IMR-90 (cell line): ENCODE measurements around the gene FMR1.

Experiments used
- BHLHE40 ChIP-seq: fragments of 150-350 bp; IDR thresholded peaks from 2 replicates; pipeline ENCODE4 v1.6.1; 2016; ENCODE audit warnings: mild to moderate bottlenecking, low read depth, low read length
- MAFK ChIP-seq: IDR thresholded peaks from 2 replicates; pipeline ENCODE4 v1.6.1; 2012; ENCODE audit warnings: low read depth, low read length, improper control_type of control experiment
- MXI1 ChIP-seq: IDR thresholded peaks from 2 replicates; pipeline ENCODE4 v1.6.1; 2012; ENCODE audit warnings: low read depth, mild to moderate bottlenecking, low read length, moderate library complexity, borderline replicate concordance
- RFX5 ChIP-seq: IDR thresholded peaks from 2 replicates; pipeline ENCODE4 v1.8.0; 2012; ENCODE audit warnings: low read depth, mild to moderate bottlenecking, low read length, moderate library complexity
- TF ChIP-seq, protein P1 (sequence below): conservative IDR thresholded peaks from 2 replicates; pipeline ENCODE4 v1.5.1; 2012; ENCODE audit warnings: mild to moderate bottlenecking, low read depth, low read length, improper control_type of control experiment
- TF ChIP-seq, protein P2 (sequence below): fragments of 150-350 bp; IDR thresholded peaks from 2 replicates; pipeline ENCODE4 v1.6.1; 2017; ENCODE audit warnings: mild to moderate bottlenecking, antibody characterized with exemption, low read length, low read depth

DNA sequence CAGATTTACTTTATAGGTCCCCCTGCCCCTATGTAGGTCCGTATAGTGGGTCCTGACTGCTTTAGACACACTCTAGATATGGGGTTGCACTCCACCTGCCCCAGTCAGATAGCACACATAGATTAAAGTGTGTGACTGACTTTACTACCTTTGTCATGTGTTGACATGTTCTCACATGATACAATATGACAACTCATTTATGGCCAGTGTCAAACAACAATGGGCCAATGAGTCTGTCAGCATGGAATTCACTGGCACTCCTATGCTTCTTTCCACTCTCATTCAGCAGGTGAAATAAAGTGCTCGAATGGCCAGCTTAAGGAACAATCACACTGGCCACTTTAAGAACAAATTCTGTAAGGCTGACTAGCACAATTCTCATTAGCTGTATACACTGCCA is 45.6 kb downstream of the FMR1 start:
- no peak for TF ChIP-seq BHLHE40
- TF ChIP-seq, protein P1, sequence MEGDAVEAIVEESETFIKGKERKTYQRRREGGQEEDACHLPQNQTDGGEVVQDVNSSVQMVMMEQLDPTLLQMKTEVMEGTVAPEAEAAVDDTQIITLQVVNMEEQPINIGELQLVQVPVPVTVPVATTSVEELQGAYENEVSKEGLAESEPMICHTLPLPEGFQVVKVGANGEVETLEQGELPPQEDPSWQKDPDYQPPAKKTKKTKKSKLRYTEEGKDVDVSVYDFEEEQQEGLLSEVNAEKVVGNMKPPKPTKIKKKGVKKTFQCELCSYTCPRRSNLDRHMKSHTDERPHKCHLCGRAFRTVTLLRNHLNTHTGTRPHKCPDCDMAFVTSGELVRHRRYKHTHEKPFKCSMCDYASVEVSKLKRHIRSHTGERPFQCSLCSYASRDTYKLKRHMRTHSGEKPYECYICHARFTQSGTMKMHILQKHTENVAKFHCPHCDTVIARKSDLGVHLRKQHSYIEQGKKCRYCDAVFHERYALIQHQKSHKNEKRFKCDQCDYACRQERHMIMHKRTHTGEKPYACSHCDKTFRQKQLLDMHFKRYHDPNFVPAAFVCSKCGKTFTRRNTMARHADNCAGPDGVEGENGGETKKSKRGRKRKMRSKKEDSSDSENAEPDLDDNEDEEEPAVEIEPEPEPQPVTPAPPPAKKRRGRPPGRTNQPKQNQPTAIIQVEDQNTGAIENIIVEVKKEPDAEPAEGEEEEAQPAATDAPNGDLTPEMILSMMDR, result no peak
- no peak for TF ChIP-seq MAFK
- TF ChIP-seq, protein P2, sequence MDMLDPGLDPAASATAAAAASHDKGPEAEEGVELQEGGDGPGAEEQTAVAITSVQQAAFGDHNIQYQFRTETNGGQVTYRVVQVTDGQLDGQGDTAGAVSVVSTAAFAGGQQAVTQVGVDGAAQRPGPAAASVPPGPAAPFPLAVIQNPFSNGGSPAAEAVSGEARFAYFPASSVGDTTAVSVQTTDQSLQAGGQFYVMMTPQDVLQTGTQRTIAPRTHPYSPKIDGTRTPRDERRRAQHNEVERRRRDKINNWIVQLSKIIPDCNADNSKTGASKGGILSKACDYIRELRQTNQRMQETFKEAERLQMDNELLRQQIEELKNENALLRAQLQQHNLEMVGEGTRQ, result no peak
- no peak for TF ChIP-seq RFX5
- TF ChIP-seq MXI1, result no peak
